HG03135 (cell line): ENCODE measurements around the gene ZNF124.
"Not testable (repeated sequence)": the region's sequence is repeated elsewhere in the genome, so short reads cannot be mapped to it uniquely, and the experiment has no call there.

Experiments
- ATAC-seq: cut with Tn5 transposase; IDR thresholded peaks from one replicate; pipeline ENCODE4 v1.9.1; 2021; ENCODE audit warnings: mild to moderate bottlenecking, moderate library complexity; ENCODE audit not compliant: unreplicated experiment

ZNF124 gene

GRCh38 chr1:247173431-247173830 is 1.6 kb upstream of the ZNF124 start:
- ATAC-seq = no peak

- no peak for ATAC-seq
Observed at GRCh38 chr1:247172996-247173395, 1.2 kb upstream of the ZNF124 start.

- peak; percentile 40 for ATAC-seq
Observed at GRCh38 chr1:247171443-247171842, 377 bp downstream of the ZNF124 start.

DNA sequence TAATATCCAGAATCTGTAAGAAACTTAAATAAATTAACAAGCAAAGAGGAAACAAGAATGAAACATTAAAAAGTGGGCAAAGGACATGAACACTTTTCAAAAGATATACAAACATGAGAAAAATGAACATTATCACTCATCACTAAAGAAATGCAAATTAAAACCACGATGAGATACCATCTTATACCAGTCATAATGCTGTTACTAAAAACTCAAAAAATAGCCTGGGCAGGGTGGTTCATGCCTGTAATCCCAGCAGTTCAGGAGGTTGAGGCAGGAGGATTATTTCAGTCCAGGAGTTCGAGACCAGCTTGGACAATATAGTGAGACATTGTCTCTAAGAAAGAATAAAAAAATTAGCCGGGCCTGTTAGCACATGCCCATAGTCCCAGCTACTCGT is 6.1 kb downstream of the ZNF124 start:
- ATAC-seq = no peak

- ATAC-seq = no peak
Observed at GRCh38 chr1:247164694-247165093, 7.1 kb downstream of the ZNF124 start.

- ATAC-seq = no peak
Observed at GRCh38 chr1:247156787-247157232, 15.0 kb downstream of the ZNF124 start.

DNA sequence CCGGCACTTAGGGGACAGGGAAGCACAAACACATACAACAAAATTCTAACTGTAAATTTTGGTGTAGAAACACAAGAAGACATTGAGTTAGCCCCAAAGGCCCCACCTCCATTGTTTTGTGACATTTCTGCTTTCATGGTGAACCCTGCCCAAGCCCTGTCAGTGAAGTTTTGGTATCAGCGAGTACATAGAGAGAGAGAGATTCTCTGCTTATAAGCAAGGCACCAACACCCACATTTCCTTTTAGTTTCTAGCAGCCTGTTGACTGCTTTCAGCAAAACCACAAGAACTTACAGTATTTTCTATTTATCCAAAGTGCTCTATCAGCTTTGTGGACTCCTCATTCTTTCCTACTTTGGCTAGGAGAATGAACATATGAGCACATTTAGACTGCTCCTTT is 24.0 kb downstream of the ZNF124 start:
- no peak for ATAC-seq

DNA sequence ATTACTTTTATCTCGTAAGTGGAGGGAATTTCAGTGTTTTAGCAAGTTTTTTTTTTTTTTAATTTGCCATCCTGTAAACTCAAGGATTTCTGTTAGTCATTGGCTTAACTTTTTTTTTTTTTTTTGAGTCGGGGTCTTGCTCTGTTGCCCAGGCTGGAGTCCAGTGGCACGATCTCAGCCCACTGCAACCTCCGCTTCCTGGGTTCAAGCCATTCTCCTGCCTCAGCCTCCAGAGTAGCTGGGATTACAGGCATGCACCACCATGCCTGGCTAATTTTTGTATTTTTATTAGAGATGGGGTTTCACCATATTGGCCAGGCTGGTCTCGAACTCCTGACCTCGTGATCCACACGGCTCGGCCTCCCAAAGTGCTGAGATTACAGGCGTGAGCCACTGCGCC is 24.7 kb downstream of the ZNF124 start:
- ATAC-seq = not testable (repeated sequence)

- no peak for ATAC-seq
Observed at GRCh38 chr1:247146671-247147070, 25.1 kb downstream of the ZNF124 start.

DNA sequence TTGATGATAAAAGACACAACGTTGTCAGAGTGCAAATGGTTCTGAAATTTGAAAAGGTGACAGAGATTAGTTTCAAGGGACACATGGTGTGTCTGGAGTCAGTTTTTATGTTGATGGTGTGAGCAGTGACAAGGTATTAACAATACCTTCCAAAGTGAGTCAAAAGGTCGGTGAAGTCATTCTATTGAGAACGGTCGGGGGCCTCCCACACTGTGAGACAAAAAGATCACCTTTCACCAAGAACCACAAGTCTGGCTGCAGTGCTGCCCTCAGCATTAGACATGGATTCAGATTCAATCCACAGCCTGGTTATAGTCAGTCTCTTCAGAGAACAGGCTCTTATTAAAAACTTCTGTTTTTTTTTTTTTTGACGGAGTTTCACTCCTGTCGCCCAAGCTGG is 26.5 kb downstream of the ZNF124 start:
- no peak for ATAC-seq

DNA sequence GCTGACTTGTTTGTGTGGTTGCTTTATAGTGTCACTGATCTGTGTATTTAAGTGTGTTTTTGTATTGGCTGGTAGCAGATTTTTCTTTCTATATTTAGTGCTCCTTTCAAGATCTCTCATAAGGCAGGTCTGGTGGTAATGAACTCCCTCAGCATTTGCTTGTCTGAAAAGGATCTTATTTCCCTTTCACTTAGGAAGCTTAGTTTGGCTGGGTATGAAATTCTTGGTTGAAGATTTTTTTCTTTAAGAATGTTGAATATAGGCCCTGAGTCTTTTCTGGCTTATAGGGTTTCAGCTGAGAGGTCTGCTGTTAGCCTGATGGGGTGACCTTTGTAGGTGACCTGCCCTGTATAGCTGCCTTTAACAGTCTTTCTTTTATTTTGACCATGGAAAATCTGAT is 32.3 kb downstream of the ZNF124 start:
- not testable (repeated sequence) for ATAC-seq

DNA sequence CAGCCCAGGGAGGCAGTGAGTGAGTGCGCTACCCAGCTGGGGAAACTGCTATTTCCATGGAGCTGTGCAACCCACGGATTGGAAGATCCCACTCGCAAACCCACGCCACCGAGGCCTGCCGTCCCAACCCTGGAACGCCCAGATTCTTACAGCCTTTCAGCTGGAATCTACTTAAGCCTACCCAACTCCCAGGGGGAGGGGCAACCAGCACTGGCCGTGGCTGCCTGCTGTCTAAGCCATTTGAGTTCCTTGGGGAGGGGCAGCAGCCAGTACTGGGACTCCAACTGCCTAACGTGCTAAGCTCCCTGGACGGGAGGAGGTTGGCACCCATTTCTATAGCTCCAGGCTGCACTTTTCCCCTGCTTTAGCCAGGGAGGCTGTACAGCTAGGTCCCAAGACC is 40.6 kb downstream of the ZNF124 start:
- ATAC-seq = no peak

DNA sequence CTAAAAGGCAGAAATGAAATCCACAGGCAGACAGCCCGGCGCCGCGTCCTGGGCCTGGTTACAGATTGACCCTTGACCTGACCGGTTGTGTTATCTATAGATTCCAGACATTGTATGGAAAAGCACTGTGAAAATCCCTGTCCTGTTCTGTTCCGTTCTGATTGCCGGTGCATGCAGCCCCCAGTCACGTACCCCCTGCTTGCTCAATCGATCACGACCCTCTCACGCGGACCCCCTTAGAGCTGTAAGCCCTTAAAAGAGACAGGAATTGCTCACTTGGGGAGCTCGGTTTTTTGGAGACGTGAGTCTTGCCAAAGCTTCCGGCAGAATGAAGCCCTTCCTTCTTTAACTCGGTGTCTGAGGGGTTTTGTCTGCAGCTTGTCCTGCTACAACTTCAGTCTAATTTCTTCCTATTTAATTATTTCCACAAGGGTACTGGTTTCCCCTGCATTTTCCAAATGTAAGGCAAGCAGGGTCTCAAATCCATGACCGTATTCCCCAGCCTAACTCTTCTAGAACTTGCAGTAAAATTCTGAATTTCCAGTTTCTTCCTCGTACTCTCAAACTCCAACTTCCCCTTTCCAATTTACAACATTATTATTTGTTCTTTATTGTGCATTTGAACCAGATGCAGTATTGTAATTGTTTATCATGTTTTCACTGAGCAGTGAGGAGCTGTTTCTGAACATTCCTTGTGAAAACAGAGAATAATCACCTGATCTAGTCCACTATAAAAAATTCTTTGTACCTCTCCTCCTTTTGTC is 44.1 kb downstream of the ZNF124 start:
- ATAC-seq = not testable (repeated sequence)

DNA sequence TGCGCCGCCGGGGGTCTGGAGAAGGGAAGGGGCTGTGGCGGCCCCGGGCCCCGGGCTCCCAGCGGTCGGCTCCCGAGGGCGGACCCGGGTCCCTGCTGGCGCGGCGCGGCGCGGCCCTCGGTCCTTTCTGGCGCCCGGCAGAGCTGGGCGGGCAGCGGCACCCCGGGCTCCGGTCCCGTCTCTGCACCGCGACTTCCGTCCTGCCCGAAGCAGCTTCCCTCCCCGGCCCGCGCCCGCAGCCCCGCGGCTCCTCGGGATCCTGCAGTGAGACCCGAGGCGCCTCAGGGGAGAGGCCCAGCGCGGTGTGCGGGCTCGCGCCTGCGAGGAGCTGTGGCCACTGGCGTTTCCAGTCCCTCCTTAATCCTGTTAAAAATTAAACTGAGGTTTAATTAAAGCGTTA is 45.2 kb downstream of the ZNF124 start:
- peak; percentile 66 for ATAC-seq

DNA sequence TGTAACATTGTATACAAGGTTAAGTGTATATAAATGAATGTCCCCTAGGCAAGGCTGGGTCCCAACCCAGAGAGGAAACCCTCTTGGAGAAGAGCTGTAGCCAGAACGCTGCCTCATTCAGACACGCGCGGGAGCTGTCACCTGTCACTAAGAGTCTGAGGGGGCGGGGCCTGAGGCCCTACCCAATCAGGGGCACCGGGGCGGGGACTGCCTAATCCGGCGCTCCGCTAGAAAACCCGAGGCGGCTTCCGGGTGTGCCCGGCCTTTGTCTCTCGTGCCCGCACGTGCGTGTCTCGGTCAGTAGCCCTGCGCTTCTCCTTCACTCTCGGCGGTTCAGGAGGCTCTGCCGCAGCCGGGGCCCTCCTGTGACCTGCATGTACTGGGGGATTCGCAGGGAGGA is 45.7 kb downstream of the ZNF124 start:
- peak; percentile 99 for ATAC-seq

DNA sequence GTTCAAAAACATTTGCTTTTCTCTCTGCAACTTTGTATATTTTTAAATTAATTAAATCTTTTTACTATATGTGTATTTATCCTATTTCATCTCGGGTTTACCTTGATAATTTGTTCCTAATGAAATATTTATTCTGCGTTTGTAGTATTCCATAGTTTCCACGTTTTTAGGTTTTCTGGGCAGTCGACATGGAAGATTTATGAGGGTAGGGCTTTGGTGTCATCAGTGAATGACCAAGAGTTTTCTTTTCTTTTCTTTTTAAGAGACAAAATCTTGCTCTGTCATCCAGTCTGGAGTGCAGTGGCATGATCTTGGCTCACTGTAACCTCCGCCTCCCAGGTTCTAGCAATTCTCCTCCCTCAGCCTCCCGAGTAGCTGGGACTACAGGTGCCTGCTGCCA is 50.4 kb downstream of the ZNF124 start:
- no peak for ATAC-seq

- not testable (repeated sequence) for ATAC-seq
Observed at GRCh38 chr1:247120408-247120668, 51.5 kb downstream of the ZNF124 start.

DNA sequence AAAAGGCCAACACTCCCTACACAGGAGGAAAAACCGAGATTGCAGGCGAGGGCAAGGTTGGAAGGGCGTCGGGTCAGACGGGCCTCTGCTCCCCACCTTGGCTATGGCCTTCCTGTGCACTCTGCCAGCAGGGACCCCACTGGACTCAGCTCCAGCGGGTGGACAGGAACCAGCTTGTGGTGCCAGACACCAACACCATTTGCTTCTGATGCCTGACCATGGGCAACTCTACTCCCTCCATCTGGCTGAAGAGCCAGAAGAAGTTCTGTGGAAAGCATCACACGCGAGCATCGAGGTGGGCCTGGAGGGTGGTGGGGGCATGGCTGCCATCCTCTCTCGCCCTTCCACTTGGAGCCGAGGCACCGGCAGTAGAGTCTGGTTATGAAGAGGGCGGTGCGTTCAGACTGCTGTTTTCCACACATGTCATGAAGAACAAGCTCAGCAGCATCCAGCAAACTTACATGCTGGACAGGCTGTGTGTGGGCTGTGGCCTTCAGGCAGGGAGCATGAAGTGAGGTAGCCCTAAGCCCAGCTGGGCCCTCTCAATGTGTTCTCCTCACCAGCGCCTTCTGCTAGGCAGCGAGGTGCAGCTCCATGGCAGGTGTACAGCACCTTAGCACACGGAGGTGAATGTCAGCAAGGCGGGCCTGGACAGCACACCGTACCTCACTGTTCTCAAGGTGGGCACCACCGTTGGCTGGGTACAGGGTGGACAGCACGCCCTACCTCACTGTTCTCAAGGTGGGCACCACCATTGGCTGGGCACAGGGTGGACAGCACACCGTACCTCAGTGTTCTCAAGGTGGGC is 52.0 kb downstream of the ZNF124 start:
- no peak for ATAC-seq

- ATAC-seq = no peak
Observed at GRCh38 chr1:247118946-247119446, 52.8 kb downstream of the ZNF124 start.

DNA sequence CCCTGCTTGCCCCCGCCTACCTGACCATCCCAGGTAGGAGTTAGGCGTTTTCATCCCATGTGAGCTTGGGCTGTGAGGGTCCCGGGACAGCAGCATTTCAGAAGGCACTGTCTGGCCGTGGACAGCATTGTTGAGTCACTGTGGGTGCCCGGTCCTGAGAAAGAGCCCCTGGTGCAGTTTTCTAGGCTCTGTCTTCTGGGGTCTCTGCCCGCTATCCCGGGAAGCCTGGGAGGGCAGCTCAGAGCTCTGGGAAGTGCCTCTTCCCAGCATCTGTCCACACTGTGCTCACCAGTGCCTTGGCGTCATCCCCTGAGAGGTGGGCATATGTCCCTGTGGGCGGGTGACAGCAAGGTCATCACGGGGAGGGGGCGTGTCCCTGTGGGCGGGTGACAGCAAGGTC is 56.3 kb downstream of the ZNF124 start:
- no peak for ATAC-seq

DNA sequence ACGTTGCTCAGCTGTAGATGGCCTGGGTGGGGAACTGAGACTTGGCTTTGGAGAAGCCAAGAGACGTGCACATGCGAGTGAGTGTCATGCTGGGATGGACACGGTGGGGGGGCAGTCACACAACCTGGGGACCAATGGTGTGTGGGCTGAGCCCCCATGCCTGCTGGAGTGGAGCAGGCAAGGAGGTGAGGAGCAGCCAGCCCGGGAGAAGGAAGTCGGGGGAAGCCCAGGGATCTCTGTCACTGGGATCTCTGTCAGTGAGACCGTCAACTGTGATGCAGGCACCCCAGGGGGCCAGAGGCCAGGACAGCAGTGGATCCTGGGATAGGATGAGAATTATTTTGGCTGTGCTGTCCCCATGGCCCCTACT is 56.7 kb downstream of the ZNF124 start:
- ATAC-seq = no peak
